Measurements from ENCODE around the gene MBTD1. TPM values are rescaled to one million over a fixed set of nuclear protein-coding genes. Genes with fewer than 3 reads are reported as not detected.

MBTD1 gene
- total and polyA plus RNA-seq, 10 of the 15 experiments (the other 5 are each of a cell fraction or from before 2014, with no cell fraction given) = 1.3 to 16.7 (median 9.5) TPM

DNA sequence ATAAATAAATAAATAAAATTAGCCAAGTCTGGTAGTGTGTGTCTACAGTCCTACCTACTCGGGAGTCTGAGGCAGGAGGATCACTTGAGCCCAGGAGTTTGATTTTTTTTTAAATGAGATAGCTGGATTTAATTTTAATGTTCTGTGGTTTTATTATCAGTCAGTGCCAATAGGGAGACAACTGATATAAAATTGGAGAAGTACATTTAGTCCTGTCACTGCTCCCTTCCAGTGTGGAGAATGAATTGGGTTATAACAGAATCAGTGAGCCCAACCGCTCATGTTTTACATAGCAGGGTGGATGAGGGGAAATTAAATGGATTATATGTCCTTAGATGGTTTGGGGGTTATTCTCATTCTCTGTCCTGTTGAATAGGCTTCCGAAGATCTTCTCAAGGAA is 100.2 kb downstream of the MBTD1 start:
- intact Hi-C loops (cut with micrococcal nuclease; ENCODE audit: unreplicated experiment) (no loop called here), in situ Hi-C loops (cut with MboI) (loop anchor here (10.0 kb wide), 1 partner anchor 55 kb away; no protein-coding TSS in a partner anchor)
- ATAC-seq (no peak), DNase-seq (ENCODE audit: low read depth, low spot score) (no peak), FAIRE-seq (no peak)
- peaks cover 15 to 40% of the 10 kb centered on the region in 2 experiments for H3K36me3 ChIP-seq (ENCODE audit: control insufficient read depth in 2 of 2, insufficient read depth in 2 of 2, low read length in 1 of 2)
- H3K9ac ChIP-seq (ENCODE audit: control insufficient read depth, insufficient read depth, low read length) = no peak overlapping the region
- H3K27me3 ChIP-seq (replicated peaks in 1 of 2; ENCODE audit: control insufficient read depth in 2 of 2, insufficient read depth in 2 of 2, low read length in 1 of 2) = no peaks in the 10 kb centered on the region
- ChIA-PET POLR2A (no interaction called here), SMC1A (ENCODE audit: uncharacterized antibody, unreplicated experiment) (no interaction called here), RAD21 (ENCODE audit: unreplicated experiment) (no interaction called here), CTCF (no interaction called here)
- H3K4me1 ChIP-seq (ENCODE audit: control insufficient read depth, insufficient read depth, low read length) = no peaks in the 10 kb centered on the region; the same call in 1 of the 2 replicates
- no peaks in the 10 kb centered on the region for H4K20me1 ChIP-seq (ENCODE audit: control insufficient read depth, insufficient read depth)
- no peak for TF ChIP-seq HDAC2 (IDR thresholded peaks at IDR 0.05)
- TF ChIP-seq MEF2B (IDR thresholded peaks at IDR 0.05; ENCODE audit: partially characterized antibody, poor library complexity, severe bottlenecking) = no peak
- TF ChIP-seq, protein P1, sequence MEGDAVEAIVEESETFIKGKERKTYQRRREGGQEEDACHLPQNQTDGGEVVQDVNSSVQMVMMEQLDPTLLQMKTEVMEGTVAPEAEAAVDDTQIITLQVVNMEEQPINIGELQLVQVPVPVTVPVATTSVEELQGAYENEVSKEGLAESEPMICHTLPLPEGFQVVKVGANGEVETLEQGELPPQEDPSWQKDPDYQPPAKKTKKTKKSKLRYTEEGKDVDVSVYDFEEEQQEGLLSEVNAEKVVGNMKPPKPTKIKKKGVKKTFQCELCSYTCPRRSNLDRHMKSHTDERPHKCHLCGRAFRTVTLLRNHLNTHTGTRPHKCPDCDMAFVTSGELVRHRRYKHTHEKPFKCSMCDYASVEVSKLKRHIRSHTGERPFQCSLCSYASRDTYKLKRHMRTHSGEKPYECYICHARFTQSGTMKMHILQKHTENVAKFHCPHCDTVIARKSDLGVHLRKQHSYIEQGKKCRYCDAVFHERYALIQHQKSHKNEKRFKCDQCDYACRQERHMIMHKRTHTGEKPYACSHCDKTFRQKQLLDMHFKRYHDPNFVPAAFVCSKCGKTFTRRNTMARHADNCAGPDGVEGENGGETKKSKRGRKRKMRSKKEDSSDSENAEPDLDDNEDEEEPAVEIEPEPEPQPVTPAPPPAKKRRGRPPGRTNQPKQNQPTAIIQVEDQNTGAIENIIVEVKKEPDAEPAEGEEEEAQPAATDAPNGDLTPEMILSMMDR (IDR thresholded peaks at IDR 0.05 in 2 of 3, conservative IDR thresholded peaks at IDR 0.05 in 1 of 3; ENCODE audit: control insufficient read depth in 2 of 3, extremely low read depth in 1 of 3, insufficient read depth in 1 of 3, low read depth in 3 of 3, low read length in 3 of 3) = no peak
- no peak for TF ChIP-seq EED (IDR thresholded peaks at IDR 0.05; ENCODE audit: low read depth)
- TF ChIP-seq ESRRA (IDR thresholded peaks at IDR 0.05; ENCODE audit: low read length) = no peak
- TF ChIP-seq, protein P2, sequence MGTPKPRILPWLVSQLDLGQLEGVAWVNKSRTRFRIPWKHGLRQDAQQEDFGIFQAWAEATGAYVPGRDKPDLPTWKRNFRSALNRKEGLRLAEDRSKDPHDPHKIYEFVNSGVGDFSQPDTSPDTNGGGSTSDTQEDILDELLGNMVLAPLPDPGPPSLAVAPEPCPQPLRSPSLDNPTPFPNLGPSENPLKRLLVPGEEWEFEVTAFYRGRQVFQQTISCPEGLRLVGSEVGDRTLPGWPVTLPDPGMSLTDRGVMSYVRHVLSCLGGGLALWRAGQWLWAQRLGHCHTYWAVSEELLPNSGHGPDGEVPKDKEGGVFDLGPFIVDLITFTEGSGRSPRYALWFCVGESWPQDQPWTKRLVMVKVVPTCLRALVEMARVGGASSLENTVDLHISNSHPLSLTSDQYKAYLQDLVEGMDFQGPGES (IDR thresholded peaks at IDR 0.05) = no peak
- TF ChIP-seq, protein P3, sequence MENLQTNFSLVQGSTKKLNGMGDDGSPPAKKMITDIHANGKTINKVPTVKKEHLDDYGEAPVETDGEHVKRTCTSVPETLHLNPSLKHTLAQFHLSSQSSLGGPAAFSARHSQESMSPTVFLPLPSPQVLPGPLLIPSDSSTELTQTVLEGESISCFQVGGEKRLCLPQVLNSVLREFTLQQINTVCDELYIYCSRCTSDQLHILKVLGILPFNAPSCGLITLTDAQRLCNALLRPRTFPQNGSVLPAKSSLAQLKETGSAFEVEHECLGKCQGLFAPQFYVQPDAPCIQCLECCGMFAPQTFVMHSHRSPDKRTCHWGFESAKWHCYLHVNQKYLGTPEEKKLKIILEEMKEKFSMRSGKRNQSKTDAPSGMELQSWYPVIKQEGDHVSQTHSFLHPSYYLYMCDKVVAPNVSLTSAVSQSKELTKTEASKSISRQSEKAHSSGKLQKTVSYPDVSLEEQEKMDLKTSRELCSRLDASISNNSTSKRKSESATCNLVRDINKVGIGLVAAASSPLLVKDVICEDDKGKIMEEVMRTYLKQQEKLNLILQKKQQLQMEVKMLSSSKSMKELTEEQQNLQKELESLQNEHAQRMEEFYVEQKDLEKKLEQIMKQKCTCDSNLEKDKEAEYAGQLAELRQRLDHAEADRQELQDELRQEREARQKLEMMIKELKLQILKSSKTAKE (IDR thresholded peaks at IDR 0.05; ENCODE audit: low read depth, poor library complexity, severe bottlenecking) = no peak
- no peak for TF ChIP-seq FOXM1 (IDR thresholded peaks at IDR 0.05; ENCODE audit: low read depth, low read length)
- TF ChIP-seq MTA3 (IDR thresholded peaks at IDR 0.05; ENCODE audit: borderline replicate concordance, low read length) = no peak
- no peak overlapping the region for H3K4me3 ChIP-seq
- no peak overlapping the region for H2AFZ ChIP-seq (ENCODE audit: control insufficient read depth, low read depth, low read length)
- H3K79me2 ChIP-seq (ENCODE audit: control insufficient read depth, insufficient read depth, low read length) = peaks cover 36% of the 10 kb centered on the region
- H3K27ac ChIP-seq (ENCODE audit: control insufficient read depth, insufficient read depth) = no peak overlapping the region
- BruUV-seq (replicated peaks) = no TSS peak
- no peaks in the 10 kb centered on the region for H3K9me3 ChIP-seq (replicated peaks; ENCODE audit: control insufficient read depth, insufficient read depth, low read length)
- WGBS (ENCODE audit: insufficient coverage, insufficient replicate concordance, low lambda C conversion rate, missing lambda C conversion rate) = 96% methylated on average over 3 of the region's 3 CpGs
- no peak overlapping the region for H3K4me2 ChIP-seq (ENCODE audit: control insufficient read depth, insufficient read depth)

Measured in GM12878 (cell line).